Activated T-cell treated with anti-CD3 and anti-CD28 coated beads, Interleukin-2, amount 50 U/mL, for 72 hours (primary cell): ENCODE measurements around the gene RPL38. TPM values are rescaled to one million over a fixed set of nuclear protein-coding genes. Genes with fewer than 3 reads are reported as not detected.

Experiments used
- ATAC-seq, 2 donors: fragments of 150-1000 bp; cut with Tn5 transposase; replicated peaks in 1 of 2; 2 replicates each; pipeline ENCODE4 v1.10.0; 2021; ENCODE audit warnings: moderate library complexity in 2 of 2, mild to moderate bottlenecking in 1 of 2
- DNase-seq, 2 donors: peaks; one replicate each; pipeline ENCODE4 v3.0.0; 2021 to 2022; ENCODE audit warnings: mixed read lengths in 1 of 2
- H3K27ac Mint-ChIP-seq: one replicate; pipeline ENCODE4 v1.8.0; 2022; ENCODE audit warnings: mild to moderate bottlenecking, moderate library complexity, mixed read lengths
- H3K27me3 Mint-ChIP-seq: one replicate; pipeline ENCODE4 v1.8.0; 2022; ENCODE audit warnings: low read depth, mixed read lengths
- H3K36me3 Mint-ChIP-seq, 2 donors: one replicate each; pipeline ENCODE4 v1.8.0; 2022; ENCODE audit warnings: mixed read lengths in 2 of 2, mild to moderate bottlenecking in 1 of 2; ENCODE audit not compliant: insufficient read depth in 2 of 2
- H3K4me1 Mint-ChIP-seq: one replicate; pipeline ENCODE4 v1.8.0; 2022; ENCODE audit warnings: low read depth, mixed read lengths
- H3K4me3 Mint-ChIP-seq, 2 donors: one replicate each; pipeline ENCODE4 v1.8.0; 2022; ENCODE audit warnings: mild to moderate bottlenecking in 2 of 2, mixed read lengths in 2 of 2, moderate library complexity in 2 of 2
- H3K9me3 Mint-ChIP-seq, 2 donors: one replicate each; pipeline ENCODE4 v1.8.0; 2022; ENCODE audit warnings: mixed read lengths in 2 of 2
- total RNA-seq, 2 donors: library from RNA; stranded (reverse); gene quantifications; one replicate each; pipeline ENCODE4 v1.2.3, GENCODE V29; 2022

RPL38 gene
- total RNA-seq, 2 donors from 2014 or later = 1,255 to 1,305 TPM

DNA sequence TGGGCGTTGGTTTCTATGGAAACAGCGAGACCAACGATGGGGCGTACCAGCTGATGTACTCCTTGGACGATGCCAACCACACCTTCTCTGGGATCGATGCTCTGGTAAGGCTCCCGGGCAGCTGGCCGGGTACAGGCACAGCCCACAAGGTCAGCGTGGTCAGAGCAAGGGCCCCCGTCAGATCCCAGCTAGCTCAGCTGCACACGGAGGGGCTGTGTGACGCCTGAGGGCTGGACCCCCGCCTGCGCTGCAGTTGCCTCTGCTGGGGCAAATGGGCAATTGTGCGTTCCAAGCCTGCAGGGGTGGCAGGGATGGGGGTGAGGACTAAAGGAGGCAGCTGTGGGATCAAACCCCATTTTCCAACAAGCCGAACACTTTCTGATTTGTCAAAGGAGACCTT, 27.4 kb downstream of the RPL38 start:
- Mint-ChIP-seq H3K36me3 (no peaks in the 10 kb centered on the region), H3K27me3 (no peaks in the 10 kb centered on the region), H3K4me1 (no peaks in the 10 kb centered on the region), H3K9me3 (no peaks in the 10 kb centered on the region), H3K27ac (no peak overlapping the region), H3K4me3 (no peak overlapping the region)
- no peak for DNase-seq
- ATAC-seq = no peak

GRCh38 chr17:74231928-74232907, 28.7 kb downstream of the RPL38 start:
- no peak for ATAC-seq
- no peaks in the 10 kb centered on the region for H3K4me1 Mint-ChIP-seq
- no peak overlapping the region for H3K27ac Mint-ChIP-seq
- no peak for DNase-seq
- H3K27me3 Mint-ChIP-seq = no peaks in the 10 kb centered on the region
- no peak overlapping the region for H3K4me3 Mint-ChIP-seq
- H3K36me3 Mint-ChIP-seq = no peaks in the 10 kb centered on the region
- no peaks in the 10 kb centered on the region for H3K9me3 Mint-ChIP-seq

- Mint-ChIP-seq H3K27me3 (no peaks in the 10 kb centered on the region), H3K36me3 (no peaks in the 10 kb centered on the region), H3K4me3 (no peak overlapping the region), H3K4me1 (no peaks in the 10 kb centered on the region), H3K27ac (no peak overlapping the region), H3K9me3 (no peaks in the 10 kb centered on the region)
- DNase-seq (no peak), ATAC-seq (no peak)
Observed at GRCh38 chr17:74233937-74234336, 30.5 kb downstream of the RPL38 start.

GRCh38 chr17:74234486-74234885, 31.0 kb downstream of the RPL38 start:
- Mint-ChIP-seq H3K27ac (no peak overlapping the region), H3K4me1 (no peaks in the 10 kb centered on the region), H3K9me3 (no peaks in the 10 kb centered on the region), H3K36me3 (no peaks in the 10 kb centered on the region), H3K4me3 (no peak overlapping the region), H3K27me3 (no peaks in the 10 kb centered on the region)
- DNase-seq = no peak
- ATAC-seq = no peak

DNA sequence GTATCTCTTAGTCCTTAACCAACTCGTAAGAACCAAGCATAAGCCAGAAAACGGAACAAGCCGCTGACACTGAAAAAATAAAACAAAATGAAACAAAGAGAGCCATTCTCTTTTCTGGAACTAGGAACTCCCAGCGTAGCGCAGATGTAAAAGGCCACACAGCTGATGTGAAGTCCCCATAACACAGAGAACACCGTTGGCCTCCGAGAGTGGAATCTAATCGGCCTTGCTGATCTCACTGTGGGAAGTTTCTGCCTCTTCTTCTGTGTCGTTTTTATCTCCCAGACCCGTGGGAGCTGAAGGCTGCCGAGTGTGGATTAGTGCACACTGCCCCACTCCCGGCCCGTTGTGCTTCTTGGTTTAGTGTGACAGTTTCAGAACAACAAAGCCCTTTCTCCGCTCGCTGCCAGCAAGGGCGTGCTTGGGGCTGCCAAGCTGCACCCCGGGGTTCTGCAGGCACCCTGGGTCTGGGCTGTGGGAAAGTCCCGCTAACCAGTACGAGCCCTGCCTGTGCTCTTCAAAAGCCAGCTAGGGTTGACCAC, 31.6 kb downstream of the RPL38 start:
- Mint-ChIP-seq H3K27me3 (no peaks in the 10 kb centered on the region), H3K36me3 (no peaks in the 10 kb centered on the region), H3K4me1 (no peaks in the 10 kb centered on the region), H3K27ac (no peak overlapping the region), H3K4me3 (no peak overlapping the region), H3K9me3 (no peaks in the 10 kb centered on the region)
- no peak for DNase-seq
- no peak for ATAC-seq

DNA sequence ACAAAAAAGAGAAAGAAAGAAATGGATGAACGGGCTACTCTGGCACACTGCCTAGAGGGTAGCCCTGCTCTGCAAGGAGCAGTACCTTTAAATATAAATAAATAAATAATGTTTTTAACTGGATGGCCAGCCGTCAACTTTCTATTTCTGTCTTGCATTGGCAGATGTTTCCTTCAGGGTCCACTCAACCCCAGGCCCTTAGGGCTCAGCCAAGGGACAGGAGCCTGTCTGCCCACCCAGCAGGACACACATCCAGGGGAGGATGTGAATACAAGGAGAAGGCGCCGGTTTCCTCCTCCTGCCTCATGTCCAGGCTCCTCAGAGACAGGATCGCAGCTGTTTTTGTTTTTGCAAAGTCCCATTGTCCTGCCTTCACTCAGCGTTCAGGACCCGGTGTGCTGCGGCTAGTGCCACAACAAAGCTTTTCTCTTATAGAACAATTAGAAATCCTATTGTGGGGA, 32.5 kb downstream of the RPL38 start:
- Mint-ChIP-seq H3K4me1 (no peaks in the 10 kb centered on the region), H3K4me3 (no peak overlapping the region), H3K9me3 (no peaks in the 10 kb centered on the region), H3K27ac (no peak overlapping the region), H3K27me3 (no peaks in the 10 kb centered on the region), H3K36me3 (no peaks in the 10 kb centered on the region)
- no peak for ATAC-seq
- no peak for DNase-seq

GRCh38 chr17:74237321-74237720, 33.8 kb downstream of the RPL38 start:
- H3K9me3 Mint-ChIP-seq = no peaks in the 10 kb centered on the region
- H3K27ac Mint-ChIP-seq = no peak overlapping the region
- H3K27me3 Mint-ChIP-seq = no peaks in the 10 kb centered on the region

GRCh38 chr17:74239172-74239571, 35.7 kb downstream of the RPL38 start:
- Mint-ChIP-seq H3K36me3 (no peaks in the 10 kb centered on the region), H3K4me1 (no peaks in the 10 kb centered on the region)

More at GRCh38 chr17:74237321-74237720, 33.8 kb downstream of the RPL38 start:
- no peaks in the 10 kb centered on the region for H3K36me3 Mint-ChIP-seq
- DNase-seq = no peak
- H3K4me3 Mint-ChIP-seq = no peak overlapping the region
- no peak for ATAC-seq
- H3K4me1 Mint-ChIP-seq = no peaks in the 10 kb centered on the region

GRCh38 chr17:74240618-74241205, 37.2 kb downstream of the RPL38 start:
- H3K36me3 Mint-ChIP-seq = no peaks in the 10 kb centered on the region
- DNase-seq (no peak), ATAC-seq (no peak)
- no peaks in the 10 kb centered on the region for H3K4me1 Mint-ChIP-seq
- H3K9me3 Mint-ChIP-seq = no peaks in the 10 kb centered on the region
- no peaks in the 10 kb centered on the region for H3K27me3 Mint-ChIP-seq
- no peak overlapping the region for H3K27ac Mint-ChIP-seq
- H3K4me3 Mint-ChIP-seq = no peak overlapping the region

More at GRCh38 chr17:74239172-74239571, 35.7 kb downstream of the RPL38 start:
- ATAC-seq (no peak), DNase-seq (no peak)
- H3K9me3 Mint-ChIP-seq = no peaks in the 10 kb centered on the region
- H3K27ac Mint-ChIP-seq = no peak overlapping the region
- no peak overlapping the region for H3K4me3 Mint-ChIP-seq
- no peaks in the 10 kb centered on the region for H3K27me3 Mint-ChIP-seq

GRCh38 chr17:74241431-74241830, 38.0 kb downstream of the RPL38 start:
- Mint-ChIP-seq H3K4me3 (no peak overlapping the region), H3K9me3 (no peaks in the 10 kb centered on the region), H3K27me3 (no peaks in the 10 kb centered on the region), H3K4me1 (no peaks in the 10 kb centered on the region), H3K36me3 (no peaks in the 10 kb centered on the region), H3K27ac (no peak overlapping the region)
- ATAC-seq (no peak), DNase-seq (no peak)

- Mint-ChIP-seq H3K27ac (no peak overlapping the region), H3K27me3 (no peaks in the 10 kb centered on the region), H3K4me3 (no peak overlapping the region), H3K4me1 (no peaks in the 10 kb centered on the region), H3K36me3 (no peaks in the 10 kb centered on the region), H3K9me3 (no peaks in the 10 kb centered on the region)
- DNase-seq (no peak), ATAC-seq (no peak)
Observed at GRCh38 chr17:74241847-74242246, 38.4 kb downstream of the RPL38 start.

DNA sequence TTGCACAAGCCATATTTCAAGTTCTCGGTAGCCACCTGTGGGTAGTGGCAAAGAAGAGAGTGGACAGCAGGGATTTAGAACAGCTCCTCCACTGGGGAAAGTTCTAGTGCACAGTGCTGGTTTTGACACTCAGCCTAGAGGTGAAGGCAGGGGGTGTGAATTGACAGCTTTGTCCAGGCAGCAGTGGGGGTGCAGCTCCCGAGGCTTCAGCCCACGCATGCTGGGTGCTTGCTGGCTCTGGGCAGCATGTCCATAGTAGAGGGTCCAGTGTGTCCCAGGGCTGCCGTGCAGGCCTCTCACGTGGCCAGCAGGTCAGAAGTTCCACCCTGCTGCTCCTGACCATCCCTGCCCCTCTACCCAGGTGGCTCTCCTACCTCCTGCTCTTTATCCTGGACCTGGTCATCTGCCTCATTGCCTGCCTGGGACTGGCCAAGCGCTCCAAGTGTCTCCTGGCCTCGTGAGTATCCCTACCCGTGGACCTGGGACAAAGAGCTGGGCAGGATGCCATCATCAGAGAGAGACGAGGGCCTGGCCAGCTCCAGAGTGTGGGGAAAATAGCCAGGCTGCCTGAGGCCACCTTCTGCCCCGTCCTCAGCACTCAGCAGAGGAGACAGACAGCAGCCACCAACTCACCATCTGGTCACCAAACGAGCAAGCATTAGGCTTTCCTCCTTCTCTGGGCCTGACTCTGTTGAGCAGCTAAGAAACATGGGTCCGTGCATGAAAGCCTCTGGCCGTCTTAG, 39.7 kb downstream of the RPL38 start:
- H3K9me3 Mint-ChIP-seq = no peaks in the 10 kb centered on the region
- H3K27ac Mint-ChIP-seq = no peak overlapping the region
- no peaks in the 10 kb centered on the region for H3K4me1 Mint-ChIP-seq
- H3K36me3 Mint-ChIP-seq = no peaks in the 10 kb centered on the region
- DNase-seq = no peak
- no peak for ATAC-seq
- H3K27me3 Mint-ChIP-seq = no peaks in the 10 kb centered on the region
- no peak overlapping the region for H3K4me3 Mint-ChIP-seq

- Mint-ChIP-seq H3K9me3 (no peaks in the 10 kb centered on the region), H3K27me3 (no peaks in the 10 kb centered on the region), H3K27ac (no peak overlapping the region), H3K36me3 (no peaks in the 10 kb centered on the region), H3K4me3 (no peak overlapping the region), H3K4me1 (no peaks in the 10 kb centered on the region)
- ATAC-seq (no peak), DNase-seq (no peak)
Observed at GRCh38 chr17:74244128-74244527, 40.6 kb downstream of the RPL38 start.
